Left lung (tissue), 10 donors: Measurements from ENCODE around the gene CCDC33. TPM values are rescaled to one million over a fixed set of nuclear protein-coding genes. Genes with fewer than 3 reads are reported as not detected.

Experiments used
- ATAC-seq: fragments of 200-7000 bp; cut with Tn5 transposase; one replicate; pipeline ENCODE4 v1.9.1; 2020; ENCODE audit warnings: moderate library complexity
- DNase-seq, 4 donors: peaks; one replicate each; pipeline ENCODE4 v3.0.0-alpha.2; 2013 to 2020
- H3K27ac ChIP-seq, 2 donors: fragments of 200-600 bp; sonication (generic) in 1 of 2; one replicate each; pipeline versions ENCODE4 v1.5.0 to v1.8.0; 2020 to 2021
- H3K27me3 ChIP-seq, 2 donors: fragments of 200-600 bp; sonication (generic) in 1 of 2; one replicate each; pipeline versions ENCODE4 v1.5.0 to v1.8.0; 2020 to 2021
- H3K36me3 ChIP-seq, 2 donors: fragments of 200-600 bp; sonication (generic) in 1 of 2; one replicate each; pipeline versions ENCODE4 v1.5.0 to v1.8.0; 2020 to 2021
- H3K4me1 ChIP-seq, 2 donors: fragments of 200-600 bp; one replicate each; pipeline ENCODE4 v1.8.0; 2021
- H3K4me3 ChIP-seq, 2 donors: fragments of 200-600 bp; sonication (generic) in 1 of 2; one replicate each; pipeline versions ENCODE4 v1.5.0 to v1.8.0; 2020 to 2021; ENCODE audit warnings: mild to moderate bottlenecking in 1 of 2
- H3K9me3 ChIP-seq, 2 donors: fragments of 200-600 bp; sonication (generic) in 1 of 2; one replicate each; pipeline versions ENCODE4 v1.5.0 to v1.8.0; 2020 to 2021
- CTCF ChIP-seq, 2 donors: fragments of 200-600 bp; sonication (generic) in 1 of 2; IDR thresholded peaks; one replicate each; pipeline versions ENCODE4 v1.5.0 to v1.8.0; 2021; ENCODE audit warnings: antibody characterized with exemption in 2 of 2
- intact Hi-C, 2 donors: fragments of 100-400 bp; cut with DNase I; formaldehyde crosslinking; loops; one replicate each; pipeline versions ENCODE4 v1.11.2 to v1.14.2; 2022
- polyA plus RNA-seq, 6 donors: library from polyadenylated mRNA; unstranded; fragments of 120-200 nt; gene quantifications; one replicate each; pipeline ENCODE4 v1.2.1, GENCODE V29; 2013; ENCODE audit not compliant: insufficient read length in 6 of 6
- total RNA-seq, 2 donors: library from RNA; stranded (reverse); fragmentation: NEBNext Ultra II Directional; extraction: Animal tissue kit (Norgen Biotek cat#: 25700); gene quantifications; one replicate each; pipeline ENCODE4 v1.2.1, GENCODE V29; 2021
- donor health status: DM: no; HTN: yes; CAD: no.
- donor health status: DM: no; HTN: no; CAD: no.

The CCDC33 gene
- total and polyA plus RNA-seq, 8 donors, result 1.00 to 3.2 (median 1.9) TPM; not detected in 1

GRCh38 chr15:74258456-74259291 is 22.5 kb downstream of the CCDC33 start:
- H3K4me1 ChIP-seq, result no peaks in the 10 kb centered on the region
- intact Hi-C loops, result no loop called here
- no peak for TF ChIP-seq CTCF (IDR thresholded peaks at IDR 0.05)
- H3K27me3 ChIP-seq, result peaks cover 0 to 37% of the 10 kb centered on the region in 2 donors
- no peaks in the 10 kb centered on the region for H3K36me3 ChIP-seq
- DNase-seq (peak in 1 of 4 donors; percentile 36), ATAC-seq (no peak)
- no peak overlapping the region for H3K4me3 ChIP-seq
- no peaks in the 10 kb centered on the region for H3K9me3 ChIP-seq
- no peak overlapping the region for H3K27ac ChIP-seq

GRCh38 chr15:74259292-74259648 is 23.1 kb downstream of the CCDC33 start:
- DNase-seq, result peak in 1 of 4 donors; percentile 1
- TF ChIP-seq CTCF (IDR thresholded peaks at IDR 0.05), result no peak
- H3K4me1 ChIP-seq, result no peaks in the 10 kb centered on the region
- no peak overlapping the region for H3K4me3 ChIP-seq
- ATAC-seq, result no peak
- H3K27ac ChIP-seq, result no peak overlapping the region
- no peaks in the 10 kb centered on the region for H3K36me3 ChIP-seq
- peaks cover 0 to 37% of the 10 kb centered on the region in 2 donors for H3K27me3 ChIP-seq
- intact Hi-C loops, result no loop called here
- H3K9me3 ChIP-seq, result no peaks in the 10 kb centered on the region

GRCh38 chr15:74259821-74260607 is 23.9 kb downstream of the CCDC33 start:
- ATAC-seq (no peak), DNase-seq (peak in 1 of 4 donors; percentile 30)
- Histone ChIP-seq H3K4me1 (no peaks in the 10 kb centered on the region), H3K9me3 (no peaks in the 10 kb centered on the region), H3K36me3 (no peaks in the 10 kb centered on the region), H3K4me3 (no peak overlapping the region), H3K27me3 (peaks cover 0 to 43% of the 10 kb centered on the region in 2 donors), H3K27ac (no peak overlapping the region)
- TF ChIP-seq CTCF (IDR thresholded peaks at IDR 0.05), result no peak
- intact Hi-C loops, result no loop called here

- H3K4me1 ChIP-seq, result no peaks in the 10 kb centered on the region
- no peak overlapping the region for H3K27ac ChIP-seq
- H3K36me3 ChIP-seq, result no peaks in the 10 kb centered on the region
- DNase-seq, result peak in 1 of 4 donors; percentile 31
- intact Hi-C loops, result no loop called here
- no peak for TF ChIP-seq CTCF (IDR thresholded peaks at IDR 0.05)
- no peaks in the 10 kb centered on the region for H3K9me3 ChIP-seq
- peaks cover 0 to 43% of the 10 kb centered on the region in 2 donors for H3K27me3 ChIP-seq
- H3K4me3 ChIP-seq, result no peak overlapping the region
- no peak for ATAC-seq
Measured at GRCh38 chr15:74261041-74261440, 24.9 kb downstream of the CCDC33 start.

GRCh38 chr15:74261685-74262084 is 25.6 kb downstream of the CCDC33 start:
- ATAC-seq (no peak), DNase-seq (no peak)
- H3K9me3 ChIP-seq, result no peaks in the 10 kb centered on the region
- peaks cover 0 to 47% of the 10 kb centered on the region in 2 donors for H3K27me3 ChIP-seq
- no peak overlapping the region for H3K27ac ChIP-seq
- H3K4me3 ChIP-seq, result no peak overlapping the region
- no peak for TF ChIP-seq CTCF (IDR thresholded peaks at IDR 0.05)
- no peaks in the 10 kb centered on the region for H3K36me3 ChIP-seq
- intact Hi-C loops, result no loop called here
- H3K4me1 ChIP-seq, result no peaks in the 10 kb centered on the region
